MM.1S (cell line): ENCODE results near the gene NRIP3.

Experiments
- DNase-seq: peaks from one replicate; pipeline ENCODE4 v3.0.0-alpha.2; 2015
- H2AFZ ChIP-seq: fragments of 300-600 bp; sonication (generic); 2 replicates; pipeline ENCODE4 v1.6.0; 2016; ENCODE audit warnings: antibody characterized with exemption, low read length
- H3F3A ChIP-seq: fragments of 300-600 bp; sonication (generic); 2 replicates; pipeline ENCODE4 v1.6.1; 2016; ENCODE audit warnings: mild to moderate bottlenecking, antibody characterized with exemption, low read length, moderate library complexity, mixed read lengths; ENCODE audit not compliant: insufficient read depth
- H3K27ac ChIP-seq: fragments of 300-600 bp; sonication (generic); 2 replicates; pipeline ENCODE4 v1.5.1; 2016; ENCODE audit warnings: mild to moderate bottlenecking, low read length
- H3K27me3 ChIP-seq: fragments of 300-600 bp; sonication (generic); replicated peaks from 2 replicates; pipeline ENCODE4 v1.6.0; 2016; ENCODE audit warnings: low read length; ENCODE audit not compliant: insufficient read depth
- H3K36me3 ChIP-seq: fragments of 300-600 bp; sonication (generic); replicated peaks from 2 replicates; pipeline ENCODE4 v1.6.1; 2016; ENCODE audit warnings: mild to moderate bottlenecking, low read length, mixed read lengths; ENCODE audit not compliant: insufficient read depth
- H3K4me1 ChIP-seq: fragments of 300-600 bp; sonication (generic); 2 replicates; pipeline ENCODE4 v1.6.1; 2016; ENCODE audit warnings: low read length, mixed read lengths
- H3K4me2 ChIP-seq: fragments of 300-600 bp; sonication (generic); 2 replicates; pipeline ENCODE4 v1.6.0; 2016; ENCODE audit warnings: low read depth, low read length
- H3K4me3 ChIP-seq: fragments of 300-600 bp; sonication (generic); 2 replicates; pipeline ENCODE4 v1.5.1; 2016; ENCODE audit warnings: low read length, mixed read lengths
- H3K79me2 ChIP-seq: fragments of 300-600 bp; sonication (generic); 2 replicates; pipeline ENCODE4 v1.6.1; 2016; ENCODE audit warnings: mixed run types, low read length, mixed read lengths
- H3K9ac ChIP-seq: fragments of 300-600 bp; sonication (generic); 2 replicates; pipeline ENCODE4 v1.6.1; 2016; ENCODE audit warnings: low read length, mixed read lengths
- H3K9me2 ChIP-seq: fragments of 300-600 bp; sonication (generic); replicated peaks from 2 replicates; pipeline ENCODE4 v1.6.1; 2016; ENCODE audit warnings: mild to moderate bottlenecking, low read length, mixed read lengths; ENCODE audit not compliant: insufficient read depth
- H3K9me3 ChIP-seq: fragments of 300-600 bp; sonication (generic); replicated peaks from 2 replicates; pipeline ENCODE4 v1.6.1; 2016; ENCODE audit warnings: mild to moderate bottlenecking, low read length, mixed read lengths; ENCODE audit not compliant: insufficient read depth
- H4K20me1 ChIP-seq: fragments of 300-600 bp; sonication (generic); 2 replicates; pipeline ENCODE4 v1.6.1; 2016; ENCODE audit warnings: mild to moderate bottlenecking, low read length, moderate library complexity, mixed read lengths; ENCODE audit not compliant: insufficient read depth
- CTCF ChIP-seq: fragments of 300-600 bp; sonication (generic); IDR thresholded peaks from 2 replicates; pipeline ENCODE4 v1.5.1; 2016; ENCODE audit warnings: antibody characterized with exemption, low read length, mixed read lengths
- EZH2 ChIP-seq: fragments of 300-600 bp; sonication (generic); optimal IDR thresholded peaks from 2 replicates; pipeline ENCODE3; 2017; ENCODE audit warnings: low read depth, mild to moderate bottlenecking, antibody characterized with exemption, low read length, mixed read lengths
- EZH2phosphoT487 ChIP-seq: fragments of 300-600 bp; sonication (generic); IDR thresholded peaks from 2 replicates; pipeline ENCODE4 v1.6.1; 2018; ENCODE audit warnings: antibody characterized with exemption, low read length

The NRIP3 gene

GRCh38 chr11:9020916-9021315 is 17.1 kb upstream of the NRIP3 start:
- no peaks in the 10 kb centered on the region for H3K27me3 ChIP-seq
- H3K9me3 ChIP-seq = no peaks in the 10 kb centered on the region
- no peak overlapping the region for H3K27ac ChIP-seq
- no peaks in the 10 kb centered on the region for H3F3A ChIP-seq
- H3K36me3 ChIP-seq = no peaks in the 10 kb centered on the region
- no peak for DNase-seq
- no peak for TF ChIP-seq EZH2phosphoT487
- no peak for TF ChIP-seq EZH2
- no peak for TF ChIP-seq CTCF
- H3K4me1 ChIP-seq = no peaks in the 10 kb centered on the region; the same call in 1 of the 2 replicates
- no peaks in the 10 kb centered on the region for H4K20me1 ChIP-seq
- H3K9me2 ChIP-seq = no peaks in the 10 kb centered on the region
- no peak overlapping the region for H3K4me3 ChIP-seq
- no peak overlapping the region for H3K4me2 ChIP-seq
- H3K9ac ChIP-seq = no peak overlapping the region
- no peak overlapping the region for H2AFZ ChIP-seq
- H3K79me2 ChIP-seq = no peaks in the 10 kb centered on the region

- Histone ChIP-seq H3K9me3 (no peaks in the 10 kb centered on the region), H3K9ac (no peak overlapping the region), H2AFZ (no peak overlapping the region), H3K79me2 (no peaks in the 10 kb centered on the region), H3K4me2 (no peak overlapping the region), H3K4me3 (no peak overlapping the region), H3K27me3 (no peaks in the 10 kb centered on the region), H3K9me2 (no peaks in the 10 kb centered on the region), H3K36me3 (no peaks in the 10 kb centered on the region), H3K4me1 (no peaks in the 10 kb centered on the region; the same call in 1 of the 2 replicates), H4K20me1 (no peaks in the 10 kb centered on the region), H3F3A (no peaks in the 10 kb centered on the region), H3K27ac (no peak overlapping the region)
- DNase-seq = no peak
- TF ChIP-seq EZH2 (no peak), CTCF (no peak), EZH2phosphoT487 (no peak)
Observed at GRCh38 chr11:9019861-9020260, 16.1 kb upstream of the NRIP3 start.

GRCh38 chr11:9017773-9018172 is 14.0 kb upstream of the NRIP3 start:
- no peaks in the 10 kb centered on the region for H3K27me3 ChIP-seq
- H3K79me2 ChIP-seq = no peaks in the 10 kb centered on the region
- no peak overlapping the region for H3K4me2 ChIP-seq
- H3K4me3 ChIP-seq = no peak overlapping the region
- no peaks in the 10 kb centered on the region for H3K9me2 ChIP-seq
- H2AFZ ChIP-seq = no peak overlapping the region
- H3K27ac ChIP-seq = no peak overlapping the region
- H3K4me1 ChIP-seq = no peaks in the 10 kb centered on the region; the same call in 1 of the 2 replicates
- no peak overlapping the region for H3K9ac ChIP-seq
- H3F3A ChIP-seq = no peaks in the 10 kb centered on the region
- H4K20me1 ChIP-seq = no peaks in the 10 kb centered on the region
- TF ChIP-seq CTCF (no peak), EZH2 (no peak), EZH2phosphoT487 (no peak)
- no peak for DNase-seq
- no peaks in the 10 kb centered on the region for H3K36me3 ChIP-seq
- H3K9me3 ChIP-seq = no peaks in the 10 kb centered on the region
